Heart left ventricle (tissue), 16 donors: ENCODE measurements around the gene NEURL2. TPM values are rescaled to one million over a fixed set of nuclear protein-coding genes. Genes with fewer than 3 reads are reported as not detected.

Experiments
- ATAC-seq, 4 donors: fragments of 200-7000 bp; cut with Tn5 transposase; one replicate each; pipeline ENCODE4 v1.9.1; 2020 to 2022; ENCODE audit warnings: moderate library complexity in 4 of 4, mild to moderate bottlenecking in 3 of 4, moderate number of reproducible peaks in 1 of 4
- DNase-seq, 5 donors: peaks; one replicate each; pipeline ENCODE4 v3.0.0-alpha.2; 2020
- H3K27ac ChIP-seq, 12 donors: fragments of 200-600 bp; sonication (generic) in 4 of 12; one replicate each; pipeline versions ENCODE4 v1.5.0 to v1.8.0; 2016 to 2022; ENCODE audit warnings: mild to moderate bottlenecking in 2 of 12
- H3K27me3 ChIP-seq, 9 donors: fragments of 200-600 bp; sonication (generic) in 2 of 9; one replicate each; pipeline versions ENCODE4 v1.5.1 to v1.8.0; 2016 to 2022; ENCODE audit warnings: mild to moderate bottlenecking in 3 of 9
- H3K36me3 ChIP-seq, 9 donors: fragments of 200-600 bp; sonication (generic) in 2 of 9; one replicate each; pipeline versions ENCODE4 v1.5.0 to v1.8.0; 2018 to 2022; ENCODE audit warnings: mild to moderate bottlenecking in 2 of 9
- H3K4me1 ChIP-seq, 12 donors: fragments of 200-600 bp; sonication (generic) in 4 of 12; one replicate each; pipeline versions ENCODE4 v1.5.0 to v1.8.0; 2016 to 2022; ENCODE audit warnings: mild to moderate bottlenecking in 3 of 12
- H3K4me3 ChIP-seq, 12 donors: fragments of 200-600 bp; sonication (generic) in 4 of 12; one replicate each; pipeline versions ENCODE4 v1.5.0 to v1.8.0; 2017 to 2022; ENCODE audit warnings: mild to moderate bottlenecking in 9 of 12, moderate library complexity in 4 of 12
- H3K9me3 ChIP-seq, 12 donors: fragments of 200-600 bp; sonication (generic) in 4 of 12; one replicate each; pipeline versions ENCODE4 v1.5.0 to v1.8.0; 2016 to 2022; ENCODE audit warnings: mild to moderate bottlenecking in 1 of 12
- CTCF ChIP-seq, 12 donors: fragments of 200-600 bp; sonication (generic) in 4 of 12; IDR thresholded peaks; one replicate each; pipeline versions ENCODE4 v1.5.0 to v1.8.0; 2018 to 2022; ENCODE audit warnings: antibody characterized with exemption in 12 of 12, mild to moderate bottlenecking in 5 of 12
- POLR2A ChIP-seq, 2 donors: fragments of 450-650 bp; IDR thresholded peaks; one replicate each; pipeline ENCODE4 v1.6.1; 2017; ENCODE audit warnings: antibody characterized with exemption in 2 of 2, mild to moderate bottlenecking in 2 of 2, moderate library complexity in 2 of 2
- WGBS, 4 donors: extraction: QIAGEN DNeasy Blood & Tissue Kit in 2 of 4; methylation state at CpG; one replicate each; pipeline versions ENCODE4 v1.1.5 to v1.1.7; 2013 to 2018; 5-methylcytosine and 5-hydroxymethylcytosine counted together
- intact Hi-C, 10 donors: fragments of 100-400 bp; cut with DNase I; formaldehyde crosslinking; loops; one replicate each; pipeline versions ENCODE4 v1.11.1 to v1.14.2; 2022
- polyA plus RNA-seq, 2 donors: library from polyadenylated mRNA; stranded (reverse); fragments of 200-250 nt; gene quantifications; one replicate each; pipeline ENCODE4 v1.2.3, GENCODE V29; 2013
- total RNA-seq, 9 donors: library from RNA; depleted of rRNA in 2 of 9; stranded (reverse); fragments of >200 nt in 2 of 9; fragmentation: NEBNext Ultra II Directional in 3 of 9; extraction: Animal tissue kit (Norgen Biotek cat#: 25700) in 3 of 9; gene quantifications; one replicate each; pipeline versions ENCODE4 v1.1.0 to v1.2.4, GENCODE V29; 2016 to 2023
- donor health status: ischemic (EF 13 %, LVEDD 7.1; RV severe dilation, severe dysfunction).
- donor health status: healthy with polysubstance abuse.
- donor health status: DM: no; HTN: yes; CAD: no.
- donor health status: DM: no; HTN: no; CAD: no.
- donor health status: ischemic (EF 25% LVEDD 6.9; RV normal size, moderate dysfunction).
- donor health status: ischemic (EF 25% LVEDD 5.7; RV mildly dilated, moderate dysfunction).
- donor health status: healthy.
- donor health status: DM: yes; HTN: yes; CAD: no.
- donor health status: ischemic (EF 35%, LVEDD 5.7; RV mildly dilated, moderate dysfunction).
- donor health status: nonischemic (EF 11% LVEDD 7.7; RV severe dilation, severe dysfunction).
- donor health status: DM: yes; HTN: yes; CAD: no.
- donor health status: PGD.
- donor health status: ischemic (EF 29% LVEDD 5.4; RV normal size, mild dysfunction).
- donor health status: nonischemic (EF 23%, LVEDD 6.1; RV moderate dilation, normal function).

The NEURL2 gene
- total and polyA plus RNA-seq, 11 donors = 3.0 to 14.8 (median 8.4) TPM

GRCh38 chr20:45919542-45920399 lies 28.8 kb upstream of the NEURL2 start:
- peaks cover 3 to 85% (median 37%) of the 10 kb centered on the region in 12 donors for H3K4me1 ChIP-seq
- 41 to 57% (median 52%) methylated on average over 11 of the region's 11 CpGs for WGBS, 4 donors

GRCh38 chr20:45918779-45919537 lies 27.9 kb upstream of the NEURL2 start:
- Histone ChIP-seq H3K9me3 (no peaks in the 10 kb centered on the region), H3K27me3 (no peaks in the 10 kb centered on the region), H3K27ac (peak overlapping the region; percentile 31 to 92 (median 76)), H3K4me3 (no peak overlapping the region), H3K36me3 (no peaks in the 10 kb centered on the region), H3K4me1 (peaks cover 0 to 85% (median 30%) of the 10 kb centered on the region in 12 donors)
- 84 to 90% (median 87%) methylated on average over 12 of the region's 12 CpGs for WGBS, 4 donors
- ATAC-seq = peak in 1 of 4 donors; percentile 28
- intact Hi-C loops = no loop called here
- no peak for DNase-seq
- TF ChIP-seq POLR2A (IDR thresholded peaks at IDR 0.05) (no peak), CTCF (IDR thresholded peaks at IDR 0.05) (no peak)

More at GRCh38 chr20:45919542-45920399, 28.8 kb upstream of the NEURL2 start:
- intact Hi-C loops = no loop called here
- Histone ChIP-seq H3K4me3 (peak overlapping the region in 2 of 12 donors; percentile 18 to 19), H3K27me3 (no peaks in the 10 kb centered on the region), H3K36me3 (no peaks in the 10 kb centered on the region), H3K9me3 (no peaks in the 10 kb centered on the region), H3K27ac (peak overlapping the region; percentile 57 to 92 (median 76))
- ATAC-seq (peak; percentile 68 to 74 (median 69)), DNase-seq (peak; percentile 81 to 93 (median 86))
- no peak for TF ChIP-seq CTCF (IDR thresholded peaks at IDR 0.05)
- TF ChIP-seq POLR2A (IDR thresholded peaks at IDR 0.05) = no peak

GRCh38 chr20:45918182-45918737 lies 27.3 kb upstream of the NEURL2 start:
- no peaks in the 10 kb centered on the region for H3K36me3 ChIP-seq
- H3K9me3 ChIP-seq = no peaks in the 10 kb centered on the region
- ATAC-seq (peak; percentile 39 to 74 (median 49)), DNase-seq (no peak)
- WGBS, 4 donors = 55 to 65% (median 64%) methylated on average over 5 of the region's 5 CpGs
- no peaks in the 10 kb centered on the region for H3K27me3 ChIP-seq
- peak overlapping the region; percentile 31 to 92 (median 76) for H3K27ac ChIP-seq
- TF ChIP-seq CTCF (IDR thresholded peaks at IDR 0.05) (no peak), POLR2A (IDR thresholded peaks at IDR 0.05) (no peak)
- intact Hi-C loops = no loop called here
- H3K4me3 ChIP-seq = no peak overlapping the region
- H3K4me1 ChIP-seq = peaks cover 0 to 85% (median 28%) of the 10 kb centered on the region in 12 donors
